ENCODE measurements around the gene ARHGAP28.
A peak's percentile ranks its signal among the peaks of the same experiment; 100 is the strongest.
"Not testable (repeated sequence)": the region's sequence is repeated elsewhere in the genome, so short reads cannot be mapped to it uniquely, and the experiment has no call there.

ARHGAP28 gene

GRCh38 chr18:6878556-6879297 lies 149.2 kb downstream of the ARHGAP28 start:
- no peak for DNase-seq

- no peak for DNase-seq
Measured at GRCh38 chr18:6879508-6880195, 150.1 kb downstream of the ARHGAP28 start.

GRCh38 chr18:6881034-6881820 lies 151.7 kb downstream of the ARHGAP28 start:
- no peak for DNase-seq

GRCh38 chr18:6882401-6882800 lies 152.9 kb downstream of the ARHGAP28 start:
- DNase-seq, result no peak

- DNase-seq, result no peak
Measured at GRCh38 chr18:6885006-6885481, 155.5 kb downstream of the ARHGAP28 start.

GRCh38 chr18:6885992-6886796 lies 156.7 kb downstream of the ARHGAP28 start:
- DNase-seq, result no peak

GRCh38 chr18:6886797-6887330 lies 157.3 kb downstream of the ARHGAP28 start:
- DNase-seq, result no peak

GRCh38 chr18:6891788-6892187 lies 162.3 kb downstream of the ARHGAP28 start:
- DNase-seq, result no peak

- DNase-seq, result no peak
Measured at GRCh38 chr18:6901286-6901926, 171.9 kb downstream of the ARHGAP28 start.

GRCh38 chr18:6917072-6917471 lies 187.6 kb downstream of the ARHGAP28 start:
- DNase-seq, result no peak

GRCh38 chr18:6920099-6920955 lies 190.8 kb downstream of the ARHGAP28 start:
- DNase-seq, result peak; percentile 30

- DNase-seq, result no peak
Measured at GRCh38 chr18:6921571-6921970, 192.1 kb downstream of the ARHGAP28 start.

- DNase-seq, result no peak
Measured at GRCh38 chr18:6923220-6923619, 193.7 kb downstream of the ARHGAP28 start.

- DNase-seq, result no peak
Measured at GRCh38 chr18:6927153-6927552, 197.6 kb downstream of the ARHGAP28 start.

- DNase-seq, result no peak
Measured at GRCh38 chr18:6928359-6928758, 198.8 kb downstream of the ARHGAP28 start.

GRCh38 chr18:6929370-6930102 lies 200.0 kb downstream of the ARHGAP28 start:
- no peak for DNase-seq

- no peak for DNase-seq
Measured at GRCh38 chr18:6934859-6935258, 205.3 kb downstream of the ARHGAP28 start.

- DNase-seq, result no peak
Measured at GRCh38 chr18:6938003-6938402, 208.5 kb downstream of the ARHGAP28 start.

GRCh38 chr18:6938403-6938802 lies 208.9 kb downstream of the ARHGAP28 start:
- not testable (repeated sequence) for DNase-seq

- DNase-seq, result no peak
Measured at GRCh38 chr18:6939972-6940371, 210.5 kb downstream of the ARHGAP28 start.

Data from NCI-H2081 treated with DMSO at 0.1 percent for 48 hours (cell line).